GM12873 (cell line): Measurements from ENCODE around the gene GPI.

Source experiments
- CTCF ChIP-seq: IDR thresholded peaks from 2 replicates; pipeline ENCODE4 v1.5.1; 2012; ENCODE audit warnings: low read depth, mild to moderate bottlenecking, moderate library complexity, low read length, control low read depth; ENCODE audit not compliant: insufficient read depth; ENCODE audit errors: missing control alignments

The GPI gene

GRCh38 chr19:34370983-34371382 lies 6.0 kb downstream of the GPI start:
- TF ChIP-seq CTCF = no peak

DNA sequence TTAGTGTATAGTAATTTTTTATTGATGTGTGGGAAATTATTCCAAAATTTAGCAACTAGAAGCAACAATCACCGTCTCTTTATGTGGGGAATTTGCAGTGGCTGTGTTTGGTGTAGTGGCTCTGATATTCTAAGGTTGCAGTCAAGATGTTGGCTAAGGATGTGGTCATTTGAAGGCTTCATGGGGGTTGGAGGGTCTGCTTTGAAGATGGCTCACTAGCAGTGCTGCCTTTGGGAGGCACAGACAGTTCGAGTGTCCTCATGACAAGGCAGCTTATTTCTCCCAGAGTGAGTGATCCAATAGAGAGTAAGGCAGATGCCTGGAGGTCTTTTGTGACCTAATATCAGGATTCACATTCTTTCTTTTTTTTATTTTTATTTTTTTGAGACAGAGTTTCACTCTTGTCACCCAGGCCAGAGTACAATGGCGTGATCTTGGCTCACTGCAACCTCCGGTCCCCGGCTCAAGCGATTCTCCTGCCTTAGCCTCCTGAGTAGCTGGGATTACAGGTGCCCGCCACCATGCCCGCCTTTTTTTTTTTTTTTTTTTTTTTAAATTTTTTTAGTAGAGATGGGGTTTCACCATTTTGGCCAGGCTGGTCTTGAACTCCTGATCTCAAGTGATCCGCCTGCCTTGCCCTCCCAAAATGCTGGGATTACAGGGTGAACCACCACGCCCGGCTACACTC lies 8.7 kb downstream of the GPI start:
- no peak for TF ChIP-seq CTCF

DNA sequence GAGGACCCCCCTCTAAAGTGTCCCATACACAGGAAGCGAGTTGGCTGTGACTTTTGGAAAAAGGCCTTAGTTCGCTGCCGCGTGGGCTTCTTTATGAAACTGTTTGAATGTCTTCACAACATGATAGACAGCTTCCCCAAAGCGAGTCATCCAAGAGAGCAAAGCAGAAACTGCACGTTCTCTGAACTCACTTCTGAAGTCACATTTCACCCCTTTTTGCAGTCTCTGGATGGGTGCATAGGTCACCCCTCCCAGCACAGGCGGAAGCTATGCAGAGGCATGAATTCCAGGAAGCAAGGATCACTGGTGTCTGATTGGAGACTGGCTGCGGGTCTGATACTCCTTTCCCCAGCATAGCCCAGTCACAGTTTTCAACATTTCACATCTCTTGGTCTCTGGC lies 10.6 kb downstream of the GPI start:
- no peak for TF ChIP-seq CTCF

GRCh38 chr19:34380639-34381241 lies 15.7 kb downstream of the GPI start:
- TF ChIP-seq CTCF = no peak

DNA sequence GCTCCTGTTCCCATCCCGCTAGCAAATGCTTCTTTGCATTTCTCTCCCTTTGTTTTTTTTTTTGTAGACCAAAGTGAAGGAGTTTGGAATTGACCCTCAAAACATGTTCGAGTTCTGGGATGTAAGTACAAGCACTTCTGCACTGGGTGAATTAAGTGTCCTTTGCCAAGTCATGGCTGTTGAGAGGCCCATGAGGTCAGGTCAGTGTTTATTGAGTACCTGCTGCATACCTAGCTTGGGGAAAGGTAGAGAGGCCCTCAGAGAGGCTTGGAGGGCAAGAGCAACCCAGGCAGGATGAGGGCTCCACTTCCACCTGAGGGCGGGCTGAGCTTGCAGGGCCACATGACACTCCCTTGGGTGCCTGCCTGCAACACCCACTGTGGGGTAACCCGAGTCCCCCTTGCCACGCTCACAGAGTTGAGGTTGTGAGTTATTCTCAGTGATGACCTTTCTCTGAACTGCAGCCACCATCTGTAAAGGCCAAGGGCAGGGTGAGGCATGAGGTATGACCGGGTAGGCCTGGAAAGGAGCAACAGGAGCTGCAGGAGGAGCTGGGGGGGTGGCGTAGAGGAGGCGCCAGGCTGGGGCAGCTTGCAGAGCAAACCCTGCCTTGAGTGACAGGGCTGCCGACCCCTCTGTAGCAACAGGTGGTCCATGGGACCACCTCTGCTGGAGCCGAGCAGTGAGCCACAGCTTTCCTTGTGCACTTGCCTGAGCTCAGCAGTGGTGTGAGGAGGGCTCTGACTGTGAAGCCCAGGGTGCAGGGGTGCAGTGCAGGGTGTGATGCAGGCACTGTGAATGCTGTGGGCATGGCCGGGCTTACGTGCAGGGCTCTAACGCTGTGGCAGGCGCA lies 16.6 kb downstream of the GPI start:
- no peak for TF ChIP-seq CTCF

DNA sequence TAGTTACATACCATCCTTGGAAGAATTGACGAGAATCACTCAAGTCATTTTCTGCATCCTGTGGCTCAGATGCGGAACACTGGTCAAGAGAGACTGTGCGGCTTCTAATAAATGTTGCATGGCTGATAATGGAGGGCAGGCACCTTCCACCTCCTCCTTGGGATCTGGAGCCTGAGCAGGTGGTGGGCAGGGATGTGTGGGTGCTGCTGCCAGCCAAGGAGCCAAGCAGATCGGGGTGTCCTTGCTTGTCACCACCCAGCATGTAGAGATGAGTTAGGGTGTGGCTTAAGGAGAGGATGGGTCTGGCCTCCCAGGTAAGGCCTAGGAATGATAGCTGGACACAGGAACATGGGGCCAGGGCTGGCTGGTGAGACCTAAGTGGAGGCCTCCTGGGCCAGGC lies 17.5 kb downstream of the GPI start:
- TF ChIP-seq CTCF = no peak

- no peak for TF ChIP-seq CTCF
Observed at GRCh38 chr19:34383599-34383998, 18.6 kb downstream of the GPI start.
